Endothelial cell of umbilical vein (primary cell): ENCODE data around the gene LUZP2. TPM values are rescaled to one million over a fixed set of nuclear protein-coding genes. Genes with fewer than 3 reads are reported as not detected.

Source experiments
- BruUV-seq: library from RNA; stranded (reverse); fragments of 400-500 nt; replicated peaks from 2 replicates; lab custom pipeline; 2021; lab: Mats Ljungman, UMichigan
- CTCF ChIA-PET: fragments of 300-600, 350-600 bp; sonication (Branson Sonifier 250); formaldehyde crosslinking; loops from one replicate; lab custom pipeline; 2021; ENCODE audit warnings: antibody characterized with exemption, inconsistent platforms; lab: Charles Lee
- POLR2A ChIA-PET: fragments of 300-600, 350-600 bp; sonication (Branson Sonifier 250); formaldehyde crosslinking; loops from one replicate; lab custom pipeline; 2021; ENCODE audit warnings: antibody characterized with exemption, inconsistent platforms; lab: Charles Lee
- DNase-seq: peaks from one replicate; pipeline ENCODE4 v3.0.0-alpha.2; 2011; ENCODE audit warnings: low read depth, low spot score
- FAIRE-seq: peaks from 2 replicates; lab custom pipeline; 2011; peaks lifted over from hg19 to GRCh38; lab: Jason Lieb, UNC
- H2AFZ ChIP-seq: 2 replicates; pipeline ENCODE4 v1.6.0; 2012; ENCODE audit warnings: low read depth, low read length, control low read depth, inconsistent platforms
- H3K27ac ChIP-seq: 2 replicates; pipeline ENCODE4 v1.5.1; 2011; ENCODE audit warnings: low read depth, mild to moderate bottlenecking, control low read depth, low read length, moderate library complexity; ENCODE audit not compliant: insufficient read depth
- H3K27me3 ChIP-seq, 2 experiments: 2 replicates each; pipeline versions ENCODE4 v1.6.0 to v1.6.1; 2011; ENCODE audit warnings: low read length in 2 of 2, mixed read lengths in 1 of 2; ENCODE audit not compliant: control insufficient read depth in 2 of 2, insufficient read depth in 2 of 2
- H3K36me3 ChIP-seq, 2 experiments: 2 replicates in 1 of 2; 3 replicates in 1 of 2; pipeline ENCODE4 v1.5.1; 2011; ENCODE audit warnings: low read length in 2 of 2, mild to moderate bottlenecking in 1 of 2, moderate library complexity in 1 of 2; ENCODE audit not compliant: control insufficient read depth in 2 of 2, insufficient read depth in 2 of 2; ENCODE audit errors: extremely low read depth in 1 of 2
- H3K4me1 ChIP-seq: 3 replicates; pipeline ENCODE4 v1.5.1; 2011; ENCODE audit warnings: mild to moderate bottlenecking, low read length; ENCODE audit not compliant: control insufficient read depth, insufficient read depth; ENCODE audit errors: extremely low read depth
- H3K4me2 ChIP-seq: 2 replicates; pipeline ENCODE4 v1.6.1; 2011; ENCODE audit warnings: low read length, control low read depth, mixed read lengths; ENCODE audit not compliant: insufficient read depth
- H3K4me3 ChIP-seq, 3 experiments: fragments of 200-600 bp in 1 of 3; sonication (generic), shearing (Covaris generic) in 1 of 3; replicated peaks in 1 of 3; 2 replicates each; pipeline ENCODE4 v1.5.1; 2011 to 2016; ENCODE audit warnings: control low read depth in 3 of 3, low read length in 3 of 3, mild to moderate bottlenecking in 2 of 3, inconsistent platforms in 1 of 3, low read depth in 1 of 3, moderate library complexity in 1 of 3; ENCODE audit not compliant: insufficient read depth in 1 of 3
- H3K79me2 ChIP-seq: 2 replicates; pipeline ENCODE4 v1.6.0; 2012; ENCODE audit warnings: low read length, inconsistent platforms; ENCODE audit not compliant: control insufficient read depth, insufficient read depth
- H3K9ac ChIP-seq: replicated peaks from 2 replicates; pipeline ENCODE3; 2011; ENCODE audit warnings: low read length, control low read depth; ENCODE audit not compliant: insufficient read depth; ENCODE audit errors: extremely low read depth
- H3K9me1 ChIP-seq: replicated peaks from 3 replicates; pipeline ENCODE4 v1.6.0; 2011; ENCODE audit warnings: mild to moderate bottlenecking, low read length; ENCODE audit not compliant: control insufficient read depth, insufficient read depth; ENCODE audit errors: extremely low read depth
- H3K9me3 ChIP-seq: replicated peaks from 2 replicates; pipeline ENCODE4 v1.5.1; 2012; ENCODE audit warnings: low read length, inconsistent platforms; ENCODE audit not compliant: control insufficient read depth, insufficient read depth
- H4K20me1 ChIP-seq: replicated peaks from 2 replicates; pipeline ENCODE3; 2011; ENCODE audit warnings: mild to moderate bottlenecking, low read length; ENCODE audit not compliant: control insufficient read depth, insufficient read depth; ENCODE audit errors: extremely low read depth
- GATA2 ChIP-seq: IDR thresholded peaks from 2 replicates; pipeline ENCODE4 v1.7.0; 2011; ENCODE audit warnings: low read depth, mild to moderate bottlenecking, moderate library complexity, mixed read lengths, low read length; ENCODE audit not compliant: insufficient read length, insufficient read depth
- POLR2A ChIP-seq: IDR thresholded peaks from 2 replicates; pipeline ENCODE4 v1.6.1; 2012; ENCODE audit warnings: low read depth, mild to moderate bottlenecking, control low read depth, low read length
- dilution Hi-C: fragments of 300-500 bp; cut with MboI; formaldehyde crosslinking; loops from one replicate; pipeline ENCODE4 v1.15.0; 2019; ENCODE audit warnings: low sequenced_read_pairs; ENCODE audit not compliant: extremely low pct_ligation_motif_present
- intact Hi-C: fragments of 100-400 bp; cut with micrococcal nuclease; formaldehyde crosslinking; loops from one replicate; pipeline ENCODE4 v1.10.0; 2022
- polyA plus RNA-seq, 4 experiments: library from polyadenylated mRNA; depleted of rRNA in 3 of 4; stranded (reverse) in 3 of 4; unstranded in 1 of 4; fragments of >200 nt; gene quantifications; 2 replicates each; pipeline versions ENCODE4 v1.2.1 to v1.2.3, GENCODE V29; 2011 to 2012; ENCODE audit warnings: missing spikeins in 1 of 4
- total RNA-seq: library from RNA; stranded (reverse); gene quantifications from 2 replicates; pipeline ENCODE4 v1.2.3, GENCODE V29; 2021
- TF ChIP-seq, protein P1 (sequence below), 2 donors: IDR thresholded peaks; 1 replicate in 1 of 2; 2 replicates in 1 of 2; pipeline ENCODE4 v1.5.1; 2011; ENCODE audit warnings: low read length in 2 of 2, mild to moderate bottlenecking in 2 of 2, moderate library complexity in 2 of 2, control low read depth in 1 of 2, inconsistent platforms in 1 of 2, low read depth in 1 of 2; ENCODE audit not compliant: insufficient read depth in 1 of 2; ENCODE audit errors: extremely low read depth in 1 of 2
- TF ChIP-seq, protein P2 (sequence below): IDR thresholded peaks from 2 replicates; pipeline ENCODE4 v1.6.1; 2011; ENCODE audit not compliant: insufficient read depth, insufficient read length

LUZP2 gene
- total and polyA plus RNA-seq, 2 donors (not counting 3 experiments of a cell fraction or from before 2014, with no cell fraction given), result 0.07 TPM; not detected in 1

DNA sequence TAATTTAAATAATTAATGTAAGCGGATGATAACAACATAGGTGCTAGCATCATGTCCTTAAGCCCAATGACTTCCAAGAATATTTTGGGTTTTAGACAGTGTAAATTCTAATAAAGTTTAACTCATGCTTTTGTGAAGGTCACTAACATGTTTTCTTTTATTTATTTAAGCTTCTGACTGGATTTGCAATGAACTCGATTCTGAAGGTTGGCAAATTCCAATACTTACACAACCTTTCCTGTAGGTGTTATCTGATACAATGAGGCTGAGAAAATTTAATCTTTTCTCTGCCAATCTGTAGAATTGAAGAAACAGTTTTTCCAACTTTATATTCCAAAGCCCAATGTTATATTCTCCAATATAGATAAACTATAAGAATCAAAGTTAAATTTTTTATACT, 311.3 kb downstream of the LUZP2 start:
- H3K79me2 ChIP-seq, result no peaks in the 10 kb centered on the region
- dilution Hi-C loops, result no loop called here
- no peaks in the 10 kb centered on the region for H3K9me3 ChIP-seq
- H2AFZ ChIP-seq, result no peak overlapping the region
- BruUV-seq, result no TSS peak
- intact Hi-C loops, result no loop called here
- FAIRE-seq (no peak), DNase-seq (no peak)
- no peak overlapping the region for H3K27ac ChIP-seq
- H3K9ac ChIP-seq, result no peak overlapping the region
- TF ChIP-seq GATA2, result no peak
- no peaks in the 10 kb centered on the region for H3K27me3 ChIP-seq
- no peaks in the 10 kb centered on the region for H3K9me1 ChIP-seq
- H3K4me1 ChIP-seq, result no peaks in the 10 kb centered on the region
- POLR2A ChIA-PET, result no interaction called here
- no peak overlapping the region for H3K4me2 ChIP-seq
- H3K36me3 ChIP-seq, result no peaks in the 10 kb centered on the region
- CTCF ChIA-PET, result interaction anchor here (1.3 kb wide), 1 partner anchor 9 kb away, joined by 6 read pairs; no protein-coding TSS in a partner anchor
- no peak overlapping the region for H3K4me3 ChIP-seq
- no peaks in the 10 kb centered on the region for H4K20me1 ChIP-seq

DNA sequence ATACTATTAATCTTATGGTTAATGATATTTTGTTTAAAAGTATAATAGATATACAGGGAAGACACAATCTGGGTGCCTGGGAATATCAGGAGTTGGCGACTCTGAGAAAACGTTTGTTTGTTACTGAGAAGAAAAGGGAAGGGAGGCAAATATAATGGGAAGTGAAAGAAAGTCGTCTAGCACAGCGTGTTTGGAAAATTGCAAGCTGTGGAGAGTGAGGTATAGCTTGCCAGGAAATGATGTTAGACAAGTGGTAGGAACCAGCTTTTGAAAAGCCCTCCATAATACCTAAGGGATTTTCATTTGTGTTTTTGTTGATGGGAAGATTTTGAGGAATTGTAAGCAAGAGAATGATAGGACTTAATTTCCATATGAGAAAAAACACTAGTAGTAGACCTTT, 322.2 kb downstream of the LUZP2 start:
- H3K4me1 ChIP-seq, result no peaks in the 10 kb centered on the region
- no peak overlapping the region for H3K4me3 ChIP-seq
- no peaks in the 10 kb centered on the region for H3K36me3 ChIP-seq
- H3K4me2 ChIP-seq, result no peak overlapping the region
- no TSS peak for BruUV-seq
- FAIRE-seq (no peak), DNase-seq (no peak)
- no peaks in the 10 kb centered on the region for H3K9me3 ChIP-seq
- POLR2A ChIA-PET, result no interaction called here
- CTCF ChIA-PET, result interaction anchor here (0.6 kb wide), 1 partner anchor 13 kb away, joined by 3 read pairs; no protein-coding TSS in a partner anchor
- H3K27me3 ChIP-seq, result no peaks in the 10 kb centered on the region
- intact Hi-C loops (no loop called here), dilution Hi-C loops (no loop called here)
- H3K79me2 ChIP-seq, result no peaks in the 10 kb centered on the region
- TF ChIP-seq, protein P1, sequence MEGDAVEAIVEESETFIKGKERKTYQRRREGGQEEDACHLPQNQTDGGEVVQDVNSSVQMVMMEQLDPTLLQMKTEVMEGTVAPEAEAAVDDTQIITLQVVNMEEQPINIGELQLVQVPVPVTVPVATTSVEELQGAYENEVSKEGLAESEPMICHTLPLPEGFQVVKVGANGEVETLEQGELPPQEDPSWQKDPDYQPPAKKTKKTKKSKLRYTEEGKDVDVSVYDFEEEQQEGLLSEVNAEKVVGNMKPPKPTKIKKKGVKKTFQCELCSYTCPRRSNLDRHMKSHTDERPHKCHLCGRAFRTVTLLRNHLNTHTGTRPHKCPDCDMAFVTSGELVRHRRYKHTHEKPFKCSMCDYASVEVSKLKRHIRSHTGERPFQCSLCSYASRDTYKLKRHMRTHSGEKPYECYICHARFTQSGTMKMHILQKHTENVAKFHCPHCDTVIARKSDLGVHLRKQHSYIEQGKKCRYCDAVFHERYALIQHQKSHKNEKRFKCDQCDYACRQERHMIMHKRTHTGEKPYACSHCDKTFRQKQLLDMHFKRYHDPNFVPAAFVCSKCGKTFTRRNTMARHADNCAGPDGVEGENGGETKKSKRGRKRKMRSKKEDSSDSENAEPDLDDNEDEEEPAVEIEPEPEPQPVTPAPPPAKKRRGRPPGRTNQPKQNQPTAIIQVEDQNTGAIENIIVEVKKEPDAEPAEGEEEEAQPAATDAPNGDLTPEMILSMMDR (IDR thresholded peaks at IDR 0.05; ENCODE audit: extremely low read depth in 1 of 2, insufficient read depth in 1 of 2, low read depth in 1 of 2, low read length in 2 of 2), result no peak
- no peak for TF ChIP-seq POLR2A
- TF ChIP-seq, protein P2, sequence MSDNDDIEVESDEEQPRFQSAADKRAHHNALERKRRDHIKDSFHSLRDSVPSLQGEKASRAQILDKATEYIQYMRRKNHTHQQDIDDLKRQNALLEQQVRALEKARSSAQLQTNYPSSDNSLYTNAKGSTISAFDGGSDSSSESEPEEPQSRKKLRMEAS, result no peak
- no peaks in the 10 kb centered on the region for H4K20me1 ChIP-seq
- H3K9ac ChIP-seq, result no peak overlapping the region
- H3K27ac ChIP-seq, result no peak overlapping the region
- no peaks in the 10 kb centered on the region for H3K9me1 ChIP-seq
- H2AFZ ChIP-seq, result no peak overlapping the region
